ENCODE measurements around the gene ACTR1B. TPM values are rescaled to one million over a fixed set of nuclear protein-coding genes. Genes with fewer than 3 reads are reported as not detected.

Gene ACTR1B
- total RNA-seq, 1 experiment from 2014 or later, result 58.2 TPM

DNA sequence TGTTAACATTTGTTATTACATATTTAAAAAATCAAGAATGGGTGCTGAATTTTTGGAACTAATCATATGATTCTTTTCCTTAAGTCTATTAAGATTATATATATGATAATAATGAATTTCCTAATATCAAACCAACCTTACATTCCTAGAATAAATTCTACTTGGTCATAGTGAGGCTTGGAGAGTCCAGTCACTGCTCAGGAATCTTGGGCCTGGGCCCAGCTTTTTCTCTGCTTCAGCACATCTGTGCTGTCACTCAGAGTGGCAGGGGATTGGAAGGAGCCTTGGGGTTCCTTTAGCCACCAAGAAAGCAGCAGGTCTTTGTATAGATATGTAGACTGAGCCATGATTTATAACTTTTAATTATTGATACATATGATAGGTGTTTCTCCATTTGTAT is 29.6 kb upstream of the ACTR1B start (continued):
- TF ChIP-seq, protein P1, sequence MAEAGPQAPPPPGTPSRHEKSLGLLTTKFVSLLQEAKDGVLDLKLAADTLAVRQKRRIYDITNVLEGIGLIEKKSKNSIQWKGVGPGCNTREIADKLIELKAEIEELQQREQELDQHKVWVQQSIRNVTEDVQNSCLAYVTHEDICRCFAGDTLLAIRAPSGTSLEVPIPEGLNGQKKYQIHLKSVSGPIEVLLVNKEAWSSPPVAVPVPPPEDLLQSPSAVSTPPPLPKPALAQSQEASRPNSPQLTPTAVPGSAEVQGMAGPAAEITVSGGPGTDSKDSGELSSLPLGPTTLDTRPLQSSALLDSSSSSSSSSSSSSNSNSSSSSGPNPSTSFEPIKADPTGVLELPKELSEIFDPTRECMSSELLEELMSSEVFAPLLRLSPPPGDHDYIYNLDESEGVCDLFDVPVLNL (CRISPR knock-in tag; IDR thresholded peaks at IDR 0.05; ENCODE audit: borderline replicate concordance, low read depth), result no peak
- TF ChIP-seq TCF7 (CRISPR knock-in tag; IDR thresholded peaks at IDR 0.05; ENCODE audit: low read depth), result no peak
- TF ChIP-seq, protein P2, sequence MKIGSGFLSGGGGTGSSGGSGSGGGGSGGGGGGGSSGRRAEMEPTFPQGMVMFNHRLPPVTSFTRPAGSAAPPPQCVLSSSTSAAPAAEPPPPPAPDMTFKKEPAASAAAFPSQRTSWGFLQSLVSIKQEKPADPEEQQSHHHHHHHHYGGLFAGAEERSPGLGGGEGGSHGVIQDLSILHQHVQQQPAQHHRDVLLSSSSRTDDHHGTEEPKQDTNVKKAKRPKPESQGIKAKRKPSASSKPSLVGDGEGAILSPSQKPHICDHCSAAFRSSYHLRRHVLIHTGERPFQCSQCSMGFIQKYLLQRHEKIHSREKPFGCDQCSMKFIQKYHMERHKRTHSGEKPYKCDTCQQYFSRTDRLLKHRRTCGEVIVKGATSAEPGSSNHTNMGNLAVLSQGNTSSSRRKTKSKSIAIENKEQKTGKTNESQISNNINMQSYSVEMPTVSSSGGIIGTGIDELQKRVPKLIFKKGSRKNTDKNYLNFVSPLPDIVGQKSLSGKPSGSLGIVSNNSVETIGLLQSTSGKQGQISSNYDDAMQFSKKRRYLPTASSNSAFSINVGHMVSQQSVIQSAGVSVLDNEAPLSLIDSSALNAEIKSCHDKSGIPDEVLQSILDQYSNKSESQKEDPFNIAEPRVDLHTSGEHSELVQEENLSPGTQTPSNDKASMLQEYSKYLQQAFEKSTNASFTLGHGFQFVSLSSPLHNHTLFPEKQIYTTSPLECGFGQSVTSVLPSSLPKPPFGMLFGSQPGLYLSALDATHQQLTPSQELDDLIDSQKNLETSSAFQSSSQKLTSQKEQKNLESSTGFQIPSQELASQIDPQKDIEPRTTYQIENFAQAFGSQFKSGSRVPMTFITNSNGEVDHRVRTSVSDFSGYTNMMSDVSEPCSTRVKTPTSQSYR (CRISPR knock-in tag; IDR thresholded peaks at IDR 0.05), result no peak
- TF ChIP-seq, protein P3, sequence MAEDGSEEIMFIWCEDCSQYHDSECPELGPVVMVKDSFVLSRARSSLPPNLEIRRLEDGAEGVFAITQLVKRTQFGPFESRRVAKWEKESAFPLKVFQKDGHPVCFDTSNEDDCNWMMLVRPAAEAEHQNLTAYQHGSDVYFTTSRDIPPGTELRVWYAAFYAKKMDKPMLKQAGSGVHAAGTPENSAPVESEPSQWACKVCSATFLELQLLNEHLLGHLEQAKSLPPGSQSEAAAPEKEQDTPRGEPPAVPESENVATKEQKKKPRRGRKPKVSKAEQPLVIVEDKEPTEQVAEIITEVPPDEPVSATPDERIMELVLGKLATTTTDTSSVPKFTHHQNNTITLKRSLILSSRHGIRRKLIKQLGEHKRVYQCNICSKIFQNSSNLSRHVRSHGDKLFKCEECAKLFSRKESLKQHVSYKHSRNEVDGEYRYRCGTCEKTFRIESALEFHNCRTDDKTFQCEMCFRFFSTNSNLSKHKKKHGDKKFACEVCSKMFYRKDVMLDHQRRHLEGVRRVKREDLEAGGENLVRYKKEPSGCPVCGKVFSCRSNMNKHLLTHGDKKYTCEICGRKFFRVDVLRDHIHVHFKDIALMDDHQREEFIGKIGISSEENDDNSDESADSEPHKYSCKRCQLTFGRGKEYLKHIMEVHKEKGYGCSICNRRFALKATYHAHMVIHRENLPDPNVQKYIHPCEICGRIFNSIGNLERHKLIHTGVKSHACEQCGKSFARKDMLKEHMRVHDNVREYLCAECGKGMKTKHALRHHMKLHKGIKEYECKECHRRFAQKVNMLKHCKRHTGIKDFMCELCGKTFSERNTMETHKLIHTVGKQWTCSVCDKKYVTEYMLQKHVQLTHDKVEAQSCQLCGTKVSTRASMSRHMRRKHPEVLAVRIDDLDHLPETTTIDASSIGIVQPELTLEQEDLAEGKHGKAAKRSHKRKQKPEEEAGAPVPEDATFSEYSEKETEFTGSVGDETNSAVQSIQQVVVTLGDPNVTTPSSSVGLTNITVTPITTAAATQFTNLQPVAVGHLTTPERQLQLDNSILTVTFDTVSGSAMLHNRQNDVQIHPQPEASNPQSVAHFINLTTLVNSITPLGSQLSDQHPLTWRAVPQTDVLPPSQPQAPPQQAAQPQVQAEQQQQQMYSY (CRISPR knock-in tag; IDR thresholded peaks at IDR 0.05), result no peak
- TF ChIP-seq ATF1 (CRISPR knock-in tag; IDR thresholded peaks at IDR 0.05), result no peak
- no peak for TF ChIP-seq KAT7 (CRISPR knock-in tag; IDR thresholded peaks at IDR 0.05; ENCODE audit: borderline replicate concordance)
- TF ChIP-seq ZNF138 (CRISPR knock-in tag; conservative IDR thresholded peaks at IDR 0.05), result no peak
- TF ChIP-seq SP1 (CRISPR knock-in tag; conservative IDR thresholded peaks at IDR 0.05), result no peak
- TF ChIP-seq GTF2I (CRISPR knock-in tag; conservative IDR thresholded peaks at IDR 0.05), result no peak

DNA sequence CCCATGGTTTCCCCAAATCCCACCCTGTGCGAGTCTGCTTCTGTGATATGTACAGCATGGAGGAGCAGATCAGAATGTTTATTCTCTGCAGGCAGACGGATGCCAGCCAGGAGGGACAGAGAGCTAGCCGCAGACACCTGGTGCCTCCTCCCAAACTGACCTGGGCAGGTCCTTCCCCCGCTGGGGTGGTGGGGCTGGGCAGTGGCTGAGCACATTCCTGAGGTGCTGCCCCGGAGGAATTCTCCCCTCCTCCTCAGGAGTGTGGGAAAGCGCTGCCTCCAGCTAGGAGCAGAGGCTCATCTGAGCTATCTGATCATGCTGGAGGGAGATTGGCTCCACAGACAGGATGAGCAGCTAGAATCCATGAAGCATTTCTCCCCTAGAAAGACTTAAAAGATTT is 27.3 kb upstream of the ACTR1B start:
- peak; percentile 77 for DNase-seq (ENCODE audit: low spot score)
- no peaks in the 10 kb centered on the region for H3K36me3 Mint-ChIP-seq
- TF ChIP-seq TEAD1 (CRISPR knock-in tag; IDR thresholded peaks at IDR 0.05) (no peak), NFATC4 (CRISPR knock-in tag; IDR thresholded peaks at IDR 0.05) (no peak), GRHL2 (CRISPR knock-in tag; IDR thresholded peaks at IDR 0.05; ENCODE audit: insufficient replicate concordance, severe bottlenecking) (no peak)
- TF ChIP-seq, protein P4, sequence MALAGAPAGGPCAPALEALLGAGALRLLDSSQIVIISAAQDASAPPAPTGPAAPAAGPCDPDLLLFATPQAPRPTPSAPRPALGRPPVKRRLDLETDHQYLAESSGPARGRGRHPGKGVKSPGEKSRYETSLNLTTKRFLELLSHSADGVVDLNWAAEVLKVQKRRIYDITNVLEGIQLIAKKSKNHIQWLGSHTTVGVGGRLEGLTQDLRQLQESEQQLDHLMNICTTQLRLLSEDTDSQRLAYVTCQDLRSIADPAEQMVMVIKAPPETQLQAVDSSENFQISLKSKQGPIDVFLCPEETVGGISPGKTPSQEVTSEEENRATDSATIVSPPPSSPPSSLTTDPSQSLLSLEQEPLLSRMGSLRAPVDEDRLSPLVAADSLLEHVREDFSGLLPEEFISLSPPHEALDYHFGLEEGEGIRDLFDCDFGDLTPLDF (CRISPR knock-in tag; IDR thresholded peaks at IDR 0.05), result no peak
- H3K27ac Mint-ChIP-seq, result peak overlapping the region; percentile 84
- H3K27me3 Mint-ChIP-seq (ENCODE audit: low read depth), result no peaks in the 10 kb centered on the region
- ATAC-seq, result peak; percentile 97
- peaks cover 29% of the 10 kb centered on the region for H3K4me1 Mint-ChIP-seq
- ChIA-PET POLR2A (interaction anchor here (0.6 to 0.9 kb wide), 4 partner anchors 15 to 1090 kb away, joined by 3 to 4 read pairs (median 4); partner anchors contain the start of gene ACTR1B), CTCF (interaction anchor here (0.6 to 2.5 kb wide), 11 partner anchors 9 to 1866 kb away, joined by 3 to 23 read pairs (median 6); partner anchors contain the start of genes ACTR1B and ZAP70)
- no peak overlapping the region for H3K4me3 Mint-ChIP-seq
- no peaks in the 10 kb centered on the region for H3K9me3 Mint-ChIP-seq

DNA sequence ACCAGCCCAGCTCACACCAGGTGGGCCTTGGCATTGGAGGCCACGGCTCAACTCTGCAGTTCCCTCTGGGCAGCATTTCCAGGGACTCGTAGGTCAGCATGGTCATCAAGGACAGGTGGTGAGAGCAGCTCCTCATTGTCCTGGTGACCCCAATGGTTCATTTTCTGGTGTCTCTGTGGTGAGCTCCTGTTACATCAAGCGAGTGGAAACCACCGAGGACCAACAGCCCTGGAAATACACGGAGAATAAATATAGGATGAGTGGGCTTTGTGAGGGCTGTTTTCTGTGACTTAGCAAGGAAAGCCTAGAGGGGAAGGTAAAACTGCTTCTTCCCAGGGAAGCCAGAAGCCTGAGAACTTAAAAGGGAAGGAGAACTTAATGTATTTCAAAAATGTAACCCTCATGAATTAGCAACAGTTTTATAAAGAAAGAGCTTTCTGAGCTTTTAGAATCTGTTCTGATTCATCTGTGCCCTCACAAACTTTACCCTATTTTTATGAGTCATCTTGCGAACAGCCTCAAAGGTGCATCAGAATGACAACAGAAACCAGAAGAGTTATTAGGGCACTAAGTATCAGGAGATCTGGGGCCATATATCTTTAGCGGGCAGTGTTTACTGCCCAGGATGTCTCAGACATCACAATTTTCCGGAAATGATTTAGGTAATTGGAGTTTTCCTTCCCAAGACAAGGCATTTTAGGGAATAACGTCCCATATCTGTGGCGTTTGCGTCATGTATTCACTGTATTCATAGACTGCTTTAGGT is 24.4 kb upstream of the ACTR1B start:
- ChIA-PET CTCF (interaction anchor here (1.5 kb wide), 1 partner anchor 98 kb away, joined by 4 read pairs; no protein-coding TSS in a partner anchor), POLR2A (no interaction called here)
- H3K9me3 Mint-ChIP-seq, result peaks cover 9% of the 10 kb centered on the region
- peaks cover 24% of the 10 kb centered on the region for H3K4me1 Mint-ChIP-seq
- H3K27ac Mint-ChIP-seq, result no peak overlapping the region
- DNase-seq (ENCODE audit: low spot score), result no peak
- no peak for ATAC-seq
- no peak overlapping the region for H3K4me3 Mint-ChIP-seq
- no peaks in the 10 kb centered on the region for H3K36me3 Mint-ChIP-seq
- no peaks in the 10 kb centered on the region for H3K27me3 Mint-ChIP-seq (ENCODE audit: low read depth)
- TF ChIP-seq, protein P5, sequence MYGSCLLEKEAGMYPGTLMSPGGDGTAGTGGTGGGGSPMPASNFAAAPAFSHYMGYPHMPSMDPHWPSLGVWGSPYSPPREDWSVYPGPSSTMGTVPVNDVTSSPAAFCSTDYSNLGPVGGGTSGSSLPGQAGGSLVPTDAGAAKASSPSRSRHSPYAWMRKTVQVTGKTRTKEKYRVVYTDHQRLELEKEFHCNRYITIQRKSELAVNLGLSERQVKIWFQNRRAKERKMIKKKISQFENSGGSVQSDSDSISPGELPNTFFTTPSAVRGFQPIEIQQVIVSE (CRISPR knock-in tag; IDR thresholded peaks at IDR 0.05; ENCODE audit: borderline replicate concordance), result no peak
- TF ChIP-seq TEAD1 (CRISPR knock-in tag; IDR thresholded peaks at IDR 0.05), result no peak
- TF ChIP-seq KAT7 (CRISPR knock-in tag; IDR thresholded peaks at IDR 0.05; ENCODE audit: borderline replicate concordance), result no peak
- no peak for TF ChIP-seq GTF2I (CRISPR knock-in tag; conservative IDR thresholded peaks at IDR 0.05)
- TF ChIP-seq, protein P6, sequence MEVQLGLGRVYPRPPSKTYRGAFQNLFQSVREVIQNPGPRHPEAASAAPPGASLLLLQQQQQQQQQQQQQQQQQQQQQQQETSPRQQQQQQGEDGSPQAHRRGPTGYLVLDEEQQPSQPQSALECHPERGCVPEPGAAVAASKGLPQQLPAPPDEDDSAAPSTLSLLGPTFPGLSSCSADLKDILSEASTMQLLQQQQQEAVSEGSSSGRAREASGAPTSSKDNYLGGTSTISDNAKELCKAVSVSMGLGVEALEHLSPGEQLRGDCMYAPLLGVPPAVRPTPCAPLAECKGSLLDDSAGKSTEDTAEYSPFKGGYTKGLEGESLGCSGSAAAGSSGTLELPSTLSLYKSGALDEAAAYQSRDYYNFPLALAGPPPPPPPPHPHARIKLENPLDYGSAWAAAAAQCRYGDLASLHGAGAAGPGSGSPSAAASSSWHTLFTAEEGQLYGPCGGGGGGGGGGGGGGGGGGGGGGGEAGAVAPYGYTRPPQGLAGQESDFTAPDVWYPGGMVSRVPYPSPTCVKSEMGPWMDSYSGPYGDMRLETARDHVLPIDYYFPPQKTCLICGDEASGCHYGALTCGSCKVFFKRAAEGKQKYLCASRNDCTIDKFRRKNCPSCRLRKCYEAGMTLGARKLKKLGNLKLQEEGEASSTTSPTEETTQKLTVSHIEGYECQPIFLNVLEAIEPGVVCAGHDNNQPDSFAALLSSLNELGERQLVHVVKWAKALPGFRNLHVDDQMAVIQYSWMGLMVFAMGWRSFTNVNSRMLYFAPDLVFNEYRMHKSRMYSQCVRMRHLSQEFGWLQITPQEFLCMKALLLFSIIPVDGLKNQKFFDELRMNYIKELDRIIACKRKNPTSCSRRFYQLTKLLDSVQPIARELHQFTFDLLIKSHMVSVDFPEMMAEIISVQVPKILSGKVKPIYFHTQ (CRISPR knock-in tag; IDR thresholded peaks at IDR 0.05), result no peak

Measured in WTC11 (cell line).